GM19468 (cell line): Measurements from ENCODE around the gene ZBTB43.
"Not testable (repeated sequence)": the region's sequence is repeated elsewhere in the genome, so short reads cannot be mapped to it uniquely, and the experiment has no call there.

Experiments
- ATAC-seq: cut with Tn5 transposase; IDR thresholded peaks from one replicate; pipeline ENCODE4 v1.9.1; 2021; ENCODE audit warnings: mild to moderate bottlenecking, moderate library complexity, moderate number of reproducible peaks; ENCODE audit not compliant: unreplicated experiment; ENCODE audit errors: extremely low read depth

The ZBTB43 gene

DNA sequence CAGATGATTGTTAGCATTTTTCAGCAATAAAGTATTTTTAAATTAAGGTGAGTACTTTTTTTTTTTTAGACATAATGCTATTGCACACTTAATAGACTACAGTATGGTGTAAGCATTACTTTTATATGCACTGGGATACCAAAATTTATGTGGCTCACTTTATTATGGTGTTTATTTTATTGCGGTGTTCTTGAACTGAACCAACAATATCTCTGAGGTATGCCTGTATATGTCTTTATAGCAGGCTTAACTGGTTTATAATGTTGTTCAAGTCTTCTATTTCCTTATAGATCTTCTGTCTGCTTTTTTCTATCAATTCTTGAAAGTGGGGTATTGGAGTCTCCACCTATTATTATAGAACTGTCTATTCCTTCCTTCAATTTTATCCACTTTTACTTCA is 18.0 kb downstream of the ZBTB43 start:
- no peak for ATAC-seq

GRCh38 chr9:126824052-126824451 is 19.2 kb downstream of the ZBTB43 start:
- ATAC-seq = not testable (repeated sequence)

- ATAC-seq = no peak
Observed at GRCh38 chr9:126827227-126827626, 22.4 kb downstream of the ZBTB43 start.

- no peak for ATAC-seq
Observed at GRCh38 chr9:126829035-126829434, 24.2 kb downstream of the ZBTB43 start.

DNA sequence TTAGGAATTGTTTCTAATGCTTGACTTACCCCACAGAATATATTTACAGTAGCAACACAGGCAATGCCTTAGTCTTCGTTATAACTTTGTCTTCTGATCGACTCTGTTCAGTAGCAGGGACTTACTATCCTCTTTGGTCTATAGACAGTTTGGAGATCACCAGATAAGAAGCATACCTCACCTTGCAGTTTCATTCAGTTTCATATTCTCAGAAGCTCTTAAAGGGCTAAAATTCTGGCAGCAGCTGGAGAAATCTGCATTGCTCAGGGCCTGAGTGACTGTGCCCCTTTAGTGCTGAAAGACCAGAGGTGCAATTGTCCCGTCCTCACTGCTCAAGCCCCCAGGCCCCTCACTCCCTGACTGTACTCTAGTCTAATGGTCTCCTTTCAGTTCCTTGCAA is 26.0 kb downstream of the ZBTB43 start:
- ATAC-seq = no peak

DNA sequence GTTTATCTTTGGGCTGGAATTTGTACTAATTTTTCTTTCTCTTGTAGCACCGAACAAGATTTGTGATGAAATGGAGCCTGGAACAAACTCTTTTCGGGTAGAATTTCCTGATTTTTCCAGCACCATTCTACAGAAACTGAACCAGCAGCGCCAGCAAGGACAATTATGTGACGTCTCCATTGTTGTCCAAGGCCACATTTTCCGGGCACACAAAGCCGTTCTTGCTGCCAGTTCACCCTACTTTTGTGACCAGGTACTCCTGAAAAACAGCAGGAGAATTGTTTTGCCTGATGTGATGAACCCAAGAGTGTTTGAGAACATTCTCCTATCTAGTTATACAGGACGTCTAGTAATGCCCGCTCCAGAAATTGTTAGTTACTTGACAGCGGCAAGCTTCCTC is 27.6 kb downstream of the ZBTB43 start:
- no peak for ATAC-seq

- ATAC-seq = no peak
Observed at GRCh38 chr9:126833020-126833419, 28.2 kb downstream of the ZBTB43 start.

DNA sequence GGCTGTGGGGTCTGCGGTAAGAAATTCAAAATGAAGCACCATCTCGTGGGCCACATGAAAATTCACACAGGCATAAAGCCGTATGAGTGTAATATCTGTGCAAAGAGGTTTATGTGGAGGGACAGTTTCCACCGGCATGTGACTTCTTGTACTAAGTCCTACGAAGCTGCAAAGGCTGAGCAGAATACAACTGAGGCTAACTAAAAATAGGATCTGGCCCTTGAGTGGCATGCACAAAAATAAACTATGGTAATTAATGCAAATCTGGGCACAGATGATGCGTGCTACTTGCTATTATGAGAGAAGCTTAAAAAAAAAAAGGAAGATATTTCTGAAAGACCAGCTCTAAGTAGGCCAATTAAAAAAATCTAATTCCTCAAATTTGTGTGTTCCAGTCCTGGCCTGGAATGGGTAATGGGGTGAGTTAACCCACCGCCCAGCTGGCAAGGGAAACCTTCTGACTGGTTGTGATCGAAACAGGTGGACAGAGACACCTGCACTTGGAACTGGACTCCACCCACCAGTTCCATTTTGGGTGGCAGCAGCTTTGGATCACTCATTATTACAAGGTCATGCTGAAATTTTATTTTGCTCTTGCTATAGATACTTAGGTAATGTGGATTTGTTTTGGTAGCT is 29.0 kb downstream of the ZBTB43 start:
- ATAC-seq = no peak

- no peak for ATAC-seq
Observed at GRCh38 chr9:126834672-126835071, 29.8 kb downstream of the ZBTB43 start.

DNA sequence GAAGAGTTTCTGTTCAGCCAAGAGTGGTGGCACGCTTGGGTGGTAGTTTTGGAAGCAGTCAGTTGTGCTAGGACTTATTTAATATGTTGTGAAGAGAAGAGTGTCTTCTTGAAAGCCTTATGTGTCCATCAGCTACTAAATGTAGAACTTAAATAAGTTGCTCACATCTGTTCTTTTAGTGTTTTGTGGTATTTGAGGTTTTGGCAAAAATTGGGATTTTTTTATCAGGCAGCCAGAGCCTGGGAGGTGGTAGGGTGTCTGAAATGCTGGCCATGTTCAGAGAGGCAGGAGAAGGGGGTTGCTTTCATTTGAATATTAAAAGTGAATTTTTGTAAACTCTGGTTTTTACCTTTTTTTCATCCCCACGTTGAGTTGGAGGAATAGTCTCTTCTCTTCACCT is 31.4 kb downstream of the ZBTB43 start:
- ATAC-seq = no peak

DNA sequence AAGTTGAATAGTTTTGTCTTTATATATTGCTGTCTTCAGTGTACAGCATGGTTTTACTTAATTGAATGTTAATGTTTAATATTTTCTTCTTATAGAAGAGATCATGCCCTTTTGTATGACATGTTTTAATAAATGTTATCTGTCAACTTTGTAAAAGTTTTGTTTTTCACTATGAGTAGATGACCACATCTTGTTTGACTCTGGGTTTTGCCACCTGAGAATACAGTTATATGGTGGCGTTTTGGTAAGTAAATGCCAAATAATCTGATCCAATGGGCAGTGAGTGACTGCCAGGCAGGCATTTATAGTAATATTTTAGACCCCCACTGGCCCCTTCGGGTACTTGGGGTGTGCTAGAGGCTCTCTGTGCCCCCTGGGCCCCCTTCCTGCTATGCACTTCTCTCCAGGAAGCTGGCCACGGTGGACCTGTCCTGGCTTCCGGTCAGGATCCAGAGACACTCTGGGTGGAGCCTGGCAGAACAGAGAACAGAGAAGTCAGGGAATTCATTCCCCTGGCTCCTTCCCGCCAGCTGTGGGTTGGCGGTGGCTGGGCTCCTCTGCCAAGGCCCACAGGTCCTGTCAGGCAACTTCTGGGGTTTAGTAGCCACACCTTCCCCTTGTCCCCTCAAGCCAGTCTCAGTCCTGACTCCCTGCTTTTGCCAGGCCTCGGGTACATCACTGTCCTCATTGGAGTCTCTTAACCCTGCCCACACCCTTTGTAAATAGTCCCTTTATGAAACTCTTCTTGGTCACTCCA is 33.4 kb downstream of the ZBTB43 start:
- ATAC-seq = no peak

GRCh38 chr9:126838895-126839294 is 34.1 kb downstream of the ZBTB43 start:
- ATAC-seq = no peak

DNA sequence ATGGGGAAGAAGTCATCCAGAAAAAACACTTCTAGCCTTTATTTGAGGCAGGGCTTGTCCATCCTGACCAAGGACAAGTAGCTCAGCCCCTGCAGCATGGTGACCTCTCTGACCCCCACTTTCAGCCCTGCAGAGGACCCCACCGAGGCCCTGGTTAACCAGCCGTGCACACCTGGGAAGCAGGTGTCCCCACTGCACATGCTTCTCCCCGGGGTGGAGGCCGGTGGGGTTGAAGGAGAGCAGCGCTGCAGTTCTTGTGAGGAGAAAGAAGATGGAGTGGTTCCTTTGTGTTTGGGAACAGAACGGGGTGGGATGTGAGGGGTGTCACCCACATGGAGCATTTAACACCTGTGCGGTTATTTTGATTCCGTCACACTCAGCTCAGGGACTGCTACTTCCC is 34.5 kb downstream of the ZBTB43 start:
- no peak for ATAC-seq

DNA sequence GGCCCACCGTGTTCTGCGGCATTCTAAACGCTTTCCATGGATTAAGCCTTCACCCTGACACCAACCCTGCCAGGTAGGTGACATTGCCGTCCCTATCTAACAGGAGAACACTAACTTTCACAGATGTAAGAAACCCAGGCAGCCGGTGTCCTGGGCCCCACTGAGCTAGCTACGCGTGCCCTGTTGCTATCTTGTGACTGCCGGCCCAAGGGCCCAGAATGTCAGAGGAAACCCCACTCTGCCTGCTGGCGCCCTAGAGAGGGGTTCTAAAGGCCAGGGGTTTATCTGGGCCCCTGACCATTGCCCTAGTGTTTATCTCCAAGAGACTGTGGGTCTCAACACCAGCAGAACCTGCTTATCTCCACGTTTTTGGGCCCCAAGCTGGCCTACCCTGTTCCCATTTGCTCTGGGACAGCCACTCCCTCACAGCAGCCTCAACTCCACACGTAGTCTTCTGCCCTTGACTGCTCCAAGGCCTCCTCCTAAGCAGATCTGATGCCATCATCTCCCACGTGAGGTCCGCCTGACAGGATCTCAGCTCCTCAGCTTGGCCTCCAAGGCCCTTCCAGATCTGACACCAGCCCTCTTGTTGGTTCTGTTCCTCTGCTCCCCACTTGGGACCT is 37.5 kb downstream of the ZBTB43 start:
- no peak for ATAC-seq

DNA sequence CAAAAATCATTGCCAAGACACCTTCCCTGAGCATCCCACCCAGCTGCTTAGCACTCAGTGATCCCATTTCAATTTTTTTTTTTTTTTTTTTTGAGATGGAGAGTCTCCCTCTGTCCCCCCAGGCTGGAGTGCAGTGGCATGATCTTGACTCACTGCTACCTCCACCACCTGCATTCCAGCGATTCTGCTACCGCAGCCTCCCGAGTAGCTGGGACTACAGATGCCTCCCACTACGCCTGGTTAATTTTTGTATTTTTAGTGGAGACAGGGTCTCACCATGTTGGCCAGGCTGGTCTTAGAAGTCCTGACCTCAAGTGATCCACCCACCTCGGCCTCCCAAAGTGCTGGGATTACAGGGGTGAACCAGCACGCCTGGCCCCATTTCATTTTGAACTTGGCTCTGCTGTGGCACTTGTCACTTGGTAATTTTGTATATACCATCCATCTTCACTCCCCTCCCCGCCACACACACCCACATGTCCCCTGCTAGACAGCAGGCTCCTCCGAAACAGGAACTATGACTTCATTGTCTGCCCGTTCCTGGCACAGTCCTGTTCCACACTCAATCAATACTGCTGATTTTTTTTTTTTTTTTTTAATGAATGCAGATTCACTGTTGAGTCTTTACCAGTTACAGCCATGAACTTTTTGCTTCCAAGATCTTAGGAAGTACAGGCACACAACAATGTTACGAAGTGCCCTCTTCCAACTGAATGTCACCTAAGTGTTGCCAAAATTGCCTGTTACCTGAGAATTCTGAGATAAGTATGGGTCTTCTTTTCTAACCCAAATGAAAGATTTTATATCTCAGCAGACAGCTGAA is 38.3 kb downstream of the ZBTB43 start:
- no peak for ATAC-seq

DNA sequence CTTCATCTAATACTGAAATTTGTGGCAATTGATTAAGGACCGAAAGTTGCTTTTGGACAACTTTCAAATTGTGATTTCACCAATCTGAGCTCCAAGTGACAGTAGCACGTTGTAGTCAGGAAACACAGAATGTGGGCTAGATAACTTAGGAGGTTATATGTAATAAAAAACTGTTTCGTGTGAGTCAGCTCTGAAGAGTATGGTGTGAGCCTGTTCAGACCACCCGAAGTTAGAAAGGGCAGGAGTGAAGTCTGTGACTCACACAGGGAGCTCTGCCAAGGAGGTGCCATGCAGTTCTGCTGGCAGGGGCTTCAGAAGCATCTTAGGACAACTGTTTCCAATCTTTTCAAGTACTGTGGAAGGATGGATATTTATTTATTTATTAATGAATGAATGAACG is 39.2 kb downstream of the ZBTB43 start:
- no peak for ATAC-seq

GRCh38 chr9:126847051-126847450 is 42.2 kb downstream of the ZBTB43 start:
- no peak for ATAC-seq

DNA sequence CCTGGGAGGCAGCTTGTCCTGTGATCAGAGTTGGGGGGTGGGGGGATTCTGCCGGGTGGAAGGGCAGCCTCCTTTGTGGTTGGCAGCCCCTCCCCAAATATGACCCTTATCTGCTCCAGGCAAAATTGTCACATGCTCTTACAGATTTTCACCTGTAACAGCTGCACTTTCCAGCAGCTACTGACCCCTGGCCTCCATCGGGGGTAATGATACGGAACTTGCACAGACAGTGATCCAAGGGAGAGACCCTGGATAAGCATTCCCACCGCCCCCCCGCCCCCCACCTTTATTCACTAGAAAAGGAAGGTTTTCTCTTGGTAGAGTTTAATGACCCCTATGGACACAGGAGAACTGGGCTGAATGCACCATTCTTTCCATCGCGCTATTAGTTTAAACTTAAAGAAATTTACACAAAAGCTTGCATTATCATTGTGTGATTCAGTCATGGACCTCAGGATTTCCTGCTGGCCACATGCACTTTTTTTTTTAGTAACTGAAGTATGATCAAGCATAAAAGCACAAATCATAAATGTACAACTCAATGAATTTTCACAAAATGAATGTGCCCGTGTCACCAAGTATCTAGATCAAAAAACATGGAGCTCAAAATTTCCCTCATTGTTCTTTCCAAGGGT is 44.9 kb downstream of the ZBTB43 start:
- ATAC-seq = no peak

- ATAC-seq = no peak
Observed at GRCh38 chr9:126851286-126851880, 46.5 kb downstream of the ZBTB43 start.
